H1 (cell line): Measurements from ENCODE around the gene MEGF9. TPM values are rescaled to one million over a fixed set of nuclear protein-coding genes. Genes with fewer than 3 reads are reported as not detected.

Experiments
- polyA plus RNA-seq, 7 experiments: library from polyadenylated mRNA; depleted of rRNA in 3 of 7; stranded (reverse) in 5 of 7; unstranded in 2 of 7; fragments of >200 nt in 5 of 7; fragments of 200-250 nt in 2 of 7; gene quantifications; 1 replicate in 5 of 7; 2 replicates in 1 of 7; 4 replicates in 1 of 7; pipeline versions ENCODE4 v1.2.1 to v1.2.3, GENCODE V29; 2011 to 2013; ENCODE audit warnings: missing spikeins in 2 of 7, mixed read lengths in 2 of 7
- total RNA-seq: library from RNA; stranded (reverse); fragmentation: NEBNext Ultra II Directional; extraction: Animal tissue kit (Norgen Biotek cat#: 25700); gene quantifications from 2 replicates; pipeline ENCODE4 v1.2.1, GENCODE V29; 2021
- TF ChIP-seq, protein P1 (sequence below): IDR thresholded peaks from 2 replicates; pipeline ENCODE4 v1.6.1; 2011; ENCODE audit warnings: low read depth, mild to moderate bottlenecking, low read length; ENCODE audit not compliant: insufficient read depth

The MEGF9 gene
- total and polyA plus RNA-seq, 2 of the 8 experiments (the other 6 are each of a cell fraction or from before 2014, with no cell fraction given): 0.45 to 1.8 TPM

DNA sequence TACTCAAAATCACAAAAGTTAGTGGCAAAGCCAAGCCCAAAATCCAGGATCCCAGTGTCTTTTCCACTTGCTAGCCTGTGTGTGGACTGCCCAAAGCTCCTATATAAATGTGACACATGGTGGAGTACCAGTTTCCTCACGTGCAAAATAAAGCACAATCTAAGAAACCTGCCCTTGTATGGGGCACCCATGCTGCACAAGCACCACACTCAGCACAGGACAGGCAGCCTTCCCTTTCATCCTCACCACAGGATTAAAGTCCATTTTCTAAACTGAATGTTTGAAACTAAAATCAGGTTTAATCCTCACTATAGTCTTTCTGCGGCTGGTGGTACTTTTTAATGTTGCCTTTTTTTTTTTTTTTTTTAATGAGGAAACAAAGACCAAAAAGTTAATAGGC is 139.8 kb downstream of the MEGF9 start (continued):
- TF ChIP-seq, protein P1, sequence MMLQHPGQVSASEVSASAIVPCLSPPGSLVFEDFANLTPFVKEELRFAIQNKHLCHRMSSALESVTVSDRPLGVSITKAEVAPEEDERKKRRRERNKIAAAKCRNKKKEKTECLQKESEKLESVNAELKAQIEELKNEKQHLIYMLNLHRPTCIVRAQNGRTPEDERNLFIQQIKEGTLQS: no peak
